HG02610 (cell line): ENCODE measurements around the gene SRP14.
"Not testable (repeated sequence)": the region's sequence is repeated elsewhere in the genome, so short reads cannot be mapped to it uniquely, and the experiment has no call there.

ENCODE experiments used
- ATAC-seq: cut with Tn5 transposase; IDR thresholded peaks from one replicate; pipeline ENCODE4 v1.9.1; 2021; ENCODE audit warnings: mild to moderate bottlenecking, moderate library complexity; ENCODE audit not compliant: unreplicated experiment

Gene SRP14

DNA sequence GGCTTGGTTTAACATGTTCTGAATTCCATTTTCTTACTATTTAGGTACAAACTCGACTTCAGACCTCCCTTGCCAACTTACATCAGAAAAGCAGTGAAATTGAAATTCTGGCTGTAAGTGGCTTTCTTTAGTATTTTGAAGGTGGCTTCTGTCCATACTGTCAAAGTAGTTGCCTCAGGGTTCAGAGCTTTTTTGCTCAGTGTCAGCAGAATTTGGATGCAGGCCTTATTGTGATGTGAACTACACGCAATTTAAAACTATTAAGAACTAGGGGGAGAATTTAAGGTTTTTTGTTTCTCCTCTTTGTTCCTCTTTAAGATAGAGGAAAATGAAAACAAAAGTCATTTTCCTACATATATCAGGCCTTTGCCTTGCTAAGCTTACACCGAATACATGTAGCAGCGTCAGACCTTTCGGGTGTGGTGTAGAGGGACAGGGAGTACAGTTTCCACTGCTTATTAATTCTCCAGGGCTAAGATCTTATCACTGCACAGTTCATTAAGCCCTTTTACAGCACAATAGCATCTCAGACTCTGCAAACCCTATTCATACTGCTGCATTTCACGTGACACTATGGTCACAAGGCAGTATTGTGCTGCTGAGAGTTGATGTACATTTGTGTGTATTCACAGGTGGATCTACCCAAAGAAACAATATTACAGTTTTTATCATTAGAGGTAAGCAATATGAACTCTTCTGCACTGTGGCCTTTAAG, 6.7 kb downstream of the SRP14 start:
- ATAC-seq = no peak

GRCh38 chr15:40031300-40031699, 7.7 kb downstream of the SRP14 start:
- ATAC-seq = no peak

- ATAC-seq = no peak
Observed at GRCh38 chr15:40029979-40030893, 8.7 kb downstream of the SRP14 start.

DNA sequence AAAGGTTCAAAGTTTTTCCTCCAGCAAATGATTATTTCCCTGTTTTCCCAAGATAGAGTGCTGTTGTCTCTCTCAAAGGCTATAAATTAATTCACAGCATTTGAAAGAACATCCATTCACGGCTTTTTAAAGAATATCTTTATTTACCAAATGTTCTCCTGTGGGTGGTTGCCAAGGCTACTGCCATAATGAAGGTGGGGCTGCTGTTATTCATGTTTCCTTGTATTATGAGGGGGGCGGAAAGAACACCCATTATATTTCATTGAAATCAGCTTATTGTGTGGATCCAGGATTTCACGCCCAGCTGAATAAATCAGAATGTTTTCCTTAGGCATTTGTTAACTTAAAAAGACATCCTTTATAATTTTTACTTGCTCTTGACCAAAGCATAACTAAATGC, 10.1 kb downstream of the SRP14 start:
- ATAC-seq = no peak

- ATAC-seq = no peak
Observed at GRCh38 chr15:40028193-40028592, 10.8 kb downstream of the SRP14 start.

DNA sequence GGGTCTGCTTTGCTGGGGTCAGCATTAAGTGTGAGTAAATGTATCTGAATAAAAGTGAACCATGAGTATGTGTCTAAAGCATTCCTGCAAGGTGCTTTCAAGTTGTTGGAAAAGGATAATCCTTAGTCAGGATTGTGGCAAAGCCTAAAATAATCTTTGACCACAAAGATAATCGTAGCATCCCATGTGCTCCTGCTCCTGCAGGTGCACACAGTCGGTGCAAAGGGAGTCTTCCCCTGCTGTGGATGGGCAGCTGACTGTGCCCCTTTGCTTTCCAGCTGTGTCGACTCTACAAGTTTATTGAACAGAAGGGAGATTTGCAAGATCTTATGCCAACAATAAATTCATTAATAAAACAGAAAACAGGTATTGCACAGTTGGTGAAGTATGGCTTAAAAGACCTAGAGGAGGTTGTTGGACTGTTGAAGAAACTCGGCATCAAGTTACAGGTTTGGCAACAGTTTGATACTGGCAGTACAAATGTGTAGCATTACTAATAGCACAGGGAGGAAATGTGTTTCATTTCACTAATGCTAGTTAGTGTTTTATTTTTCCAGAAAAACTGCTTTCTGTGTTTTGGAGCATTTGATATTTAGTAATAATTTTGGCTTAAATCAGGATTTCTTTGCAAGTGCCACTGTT, 22.6 kb downstream of the SRP14 start:
- ATAC-seq = no peak

- ATAC-seq = no peak
Observed at GRCh38 chr15:40014390-40014789, 24.6 kb downstream of the SRP14 start.

DNA sequence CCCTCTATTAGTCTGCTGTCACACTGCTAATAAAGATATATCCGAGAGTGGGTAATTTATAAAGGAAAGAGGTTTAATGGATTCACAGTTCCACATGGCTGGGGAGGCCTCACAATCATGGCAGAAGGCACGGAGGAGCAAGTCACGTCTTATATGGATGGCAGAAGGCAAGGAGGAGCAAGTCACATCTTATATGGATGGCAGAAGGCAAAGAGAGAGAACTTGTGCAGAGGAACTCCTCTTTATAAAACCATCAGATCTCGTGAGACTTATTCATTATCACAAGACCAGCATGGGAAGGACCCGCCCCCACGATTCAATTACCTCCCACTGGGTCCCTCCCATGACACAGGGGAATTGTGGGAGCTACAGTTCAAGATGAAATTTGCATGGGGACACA, 25.6 kb downstream of the SRP14 start:
- ATAC-seq = not testable (repeated sequence)

GRCh38 chr15:40011303-40011702, 27.7 kb downstream of the SRP14 start:
- no peak for ATAC-seq

DNA sequence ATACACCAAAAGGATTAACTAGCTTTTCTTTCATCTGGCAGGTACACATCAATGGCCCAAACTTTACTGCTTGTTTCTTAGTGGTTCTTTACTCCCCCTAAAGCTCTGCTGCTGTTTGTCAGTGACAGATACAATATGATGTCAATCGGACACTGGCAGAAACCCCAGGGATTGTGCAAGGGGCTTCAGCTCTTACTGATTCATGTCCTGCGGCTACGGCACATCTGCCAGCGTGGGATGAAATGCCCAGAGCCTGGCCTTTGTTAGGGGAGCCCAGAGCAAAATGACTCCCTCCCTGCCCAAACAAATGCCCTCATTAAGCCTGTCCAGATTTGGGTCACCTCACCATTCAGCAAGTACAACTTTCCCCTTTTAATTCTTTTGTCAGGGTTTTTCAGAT, 28.3 kb downstream of the SRP14 start:
- no peak for ATAC-seq

DNA sequence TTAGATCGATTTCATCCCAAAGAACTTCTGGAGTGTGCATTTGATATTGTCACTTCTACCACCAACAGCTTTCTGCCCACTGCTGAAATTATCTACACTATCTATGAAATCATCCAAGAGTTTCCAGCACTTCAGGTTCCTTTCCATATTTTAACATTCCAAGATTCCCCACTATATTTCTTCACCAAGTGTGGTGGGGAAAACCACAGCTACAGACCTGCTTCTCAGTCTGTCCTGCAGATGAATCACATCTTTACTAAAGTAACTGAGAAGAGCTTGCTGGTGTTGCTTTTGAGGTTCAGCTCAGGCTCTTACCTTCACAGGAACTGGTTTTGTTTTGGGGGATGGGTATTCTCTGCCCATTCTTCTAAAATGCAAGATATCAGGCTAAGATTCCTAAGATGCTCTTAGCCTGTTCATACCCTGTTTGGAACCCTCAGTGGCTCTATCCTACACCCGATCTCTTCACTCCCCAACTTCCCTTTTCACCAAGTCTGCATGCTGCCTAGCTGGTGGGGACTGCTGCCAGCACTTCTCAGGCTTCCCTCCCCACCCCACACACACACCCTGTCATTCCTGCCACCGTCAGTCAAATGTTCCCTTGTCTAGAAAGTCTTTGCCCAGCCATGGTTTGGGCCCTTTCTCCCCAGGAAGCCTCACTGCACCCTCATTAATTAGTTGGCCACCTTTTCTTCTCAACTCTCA, 30.8 kb downstream of the SRP14 start:
- no peak for ATAC-seq

- no peak for ATAC-seq
Observed at GRCh38 chr15:40006646-40007045, 32.3 kb downstream of the SRP14 start.

DNA sequence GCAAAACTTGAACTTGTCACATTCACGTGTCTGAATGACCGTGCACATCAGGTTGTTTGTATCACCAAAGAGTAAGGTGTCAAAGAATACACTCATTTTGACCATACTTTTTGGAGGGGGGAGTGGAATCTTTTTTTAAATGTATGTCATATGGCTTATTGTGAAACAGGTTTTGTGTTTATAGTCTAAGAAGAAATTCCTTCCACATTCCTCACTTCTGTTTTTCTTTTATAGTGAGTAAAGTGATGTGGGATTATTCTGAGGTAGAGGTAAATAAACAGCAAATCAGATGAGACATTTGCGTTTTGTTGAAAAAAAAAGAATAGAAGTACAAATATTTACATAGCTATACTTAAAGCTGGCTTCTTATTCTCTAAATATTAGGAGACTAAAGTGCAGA, 33.0 kb downstream of the SRP14 start:
- ATAC-seq = no peak

DNA sequence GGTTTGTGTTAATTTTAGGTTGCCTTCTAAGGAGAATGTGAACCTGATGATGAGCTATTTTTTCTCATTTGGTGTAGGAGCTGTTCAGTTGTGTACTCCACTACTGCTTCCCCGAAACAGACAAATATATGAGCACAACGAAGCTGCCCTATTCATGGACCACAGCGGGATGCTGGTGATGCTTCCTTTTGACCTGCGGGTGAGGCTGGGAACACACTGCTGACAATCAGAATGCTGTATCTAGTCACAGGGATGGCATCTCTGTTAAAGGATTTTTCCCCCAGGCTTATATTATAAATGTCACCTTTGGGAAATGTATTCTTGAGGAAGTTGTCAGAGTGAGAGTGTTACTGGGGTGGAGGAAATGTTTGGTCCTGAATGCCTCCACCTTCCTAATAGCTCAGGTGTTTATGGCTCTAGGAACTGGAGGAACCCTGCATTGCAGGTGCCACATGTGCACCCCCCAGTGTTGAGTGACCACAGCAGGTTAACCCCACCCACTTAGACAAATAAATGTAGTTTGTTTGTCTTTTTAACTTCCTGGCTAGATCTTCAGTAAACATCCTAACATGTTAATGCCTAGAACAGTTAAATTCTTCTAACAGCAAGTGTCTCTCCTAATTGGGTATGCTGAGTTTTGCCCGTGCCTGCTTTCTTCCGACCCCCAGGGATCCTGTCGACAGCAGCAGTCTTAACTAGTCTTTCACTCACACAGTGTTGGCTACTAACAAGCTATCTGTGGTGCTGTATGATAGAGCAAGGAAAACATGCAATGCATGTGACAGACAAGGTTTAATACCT, 35.7 kb downstream of the SRP14 start:
- no peak for ATAC-seq

DNA sequence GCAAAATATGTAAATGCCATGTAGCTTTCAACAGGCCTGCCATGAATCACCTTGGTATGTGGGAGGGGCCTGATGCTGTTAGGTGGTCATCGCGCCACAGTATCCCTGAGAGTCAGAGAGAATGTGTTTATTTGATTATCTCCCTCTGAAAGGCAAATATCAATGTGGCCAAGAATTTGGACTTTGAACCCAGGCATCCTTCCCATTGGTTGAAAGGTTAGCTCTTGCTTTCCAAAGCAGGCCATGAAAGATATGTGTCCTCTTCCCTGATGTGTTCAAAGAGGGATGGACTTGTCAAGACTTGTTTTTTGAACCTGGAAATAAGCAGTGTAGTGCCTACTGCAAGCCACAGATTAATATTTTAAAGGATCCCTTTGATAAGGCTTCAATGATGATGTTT, 36.7 kb downstream of the SRP14 start:
- no peak for ATAC-seq

DNA sequence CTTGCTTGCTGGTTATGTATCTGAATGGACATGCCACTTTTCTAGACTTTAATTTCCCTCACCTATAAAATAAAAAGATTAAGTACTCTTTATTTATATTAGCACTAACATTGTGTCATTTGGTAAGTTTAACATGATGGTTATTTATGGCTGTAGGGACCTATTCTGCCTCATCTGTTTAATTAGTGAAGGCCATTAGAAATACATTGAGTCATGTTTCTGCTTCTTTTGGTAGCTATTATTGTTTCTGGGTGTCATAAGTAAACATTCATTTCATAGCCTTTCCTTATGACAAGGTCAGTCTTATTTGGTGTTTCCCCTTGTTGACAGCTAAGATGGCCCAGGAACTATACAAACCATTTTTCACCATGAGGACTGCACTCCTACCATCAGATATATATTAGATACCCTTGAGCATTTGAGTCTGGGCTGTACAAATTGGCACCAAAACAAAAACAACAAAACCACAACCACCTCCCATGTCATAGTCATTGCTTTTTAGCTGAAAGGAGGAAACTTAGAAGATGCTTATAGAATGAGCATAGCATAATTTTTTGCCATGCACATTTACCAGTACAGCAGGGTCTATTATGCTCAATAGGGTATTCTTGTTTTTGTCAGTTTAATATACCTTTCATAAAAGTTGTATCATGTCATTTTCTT, 39.3 kb downstream of the SRP14 start:
- ATAC-seq = no peak

GRCh38 chr15:39998511-39999077, 40.4 kb downstream of the SRP14 start:
- ATAC-seq = no peak

- no peak for ATAC-seq
Observed at GRCh38 chr15:39997639-39998038, 41.3 kb downstream of the SRP14 start.

DNA sequence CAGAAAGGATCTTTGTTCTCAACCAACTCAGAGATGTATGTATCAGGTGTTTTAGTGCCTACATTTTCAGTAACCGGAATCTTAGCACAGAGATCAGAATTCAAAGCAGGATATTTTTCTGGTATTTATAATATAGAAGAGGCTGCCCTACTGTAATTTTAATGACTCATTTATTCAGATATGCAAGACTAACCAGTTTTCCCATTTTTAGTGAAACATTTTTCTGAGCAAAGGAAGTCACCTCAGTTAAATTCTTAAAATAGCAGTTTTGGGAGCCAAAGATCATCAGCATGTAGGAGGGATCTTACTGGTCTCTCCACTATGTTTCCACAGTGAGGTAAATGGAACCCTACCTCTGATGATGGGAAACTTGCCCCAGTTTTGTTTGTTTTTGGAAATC, 42.0 kb downstream of the SRP14 start:
- ATAC-seq = no peak
